NB4 (cell line): ENCODE data around the gene DPP4.

ENCODE experiments used
- CTCF ChIP-seq: IDR thresholded peaks from one replicate; pipeline ENCODE4 v1.5.1; 2012; ENCODE audit warnings: low read depth, low read length
- POLR2A ChIP-seq: IDR thresholded peaks from 2 replicates; pipeline ENCODE4 v1.6.1; 2011; ENCODE audit warnings: mild to moderate bottlenecking; ENCODE audit not compliant: insufficient read length; ENCODE audit errors: extremely low read depth

- TF ChIP-seq CTCF (no peak), POLR2A (no peak)
Measured at GRCh38 chr2:162063281-162063680, 10.7 kb downstream of the DPP4 start.
